HepG2 (cell line): ENCODE results near the gene ZNF468.
"Not testable (repeated sequence)": the region's sequence is repeated elsewhere in the genome, so short reads cannot be mapped to it uniquely, and the experiment has no call there.

Experiments used
- CEBPB ChIP-seq: IDR thresholded peaks from 2 replicates; pipeline ENCODE4 v1.6.1; 2011; ENCODE audit warnings: low read depth, low read length, improper control_type of control experiment, borderline replicate concordance
- CREB1 ChIP-seq, 2 experiments: fragments of 450-650 bp in 1 of 2; IDR thresholded peaks; 2 replicates each; pipeline ENCODE4 v1.6.1; 2016 to 2017; ENCODE audit warnings: control low read depth in 1 of 2, mild to moderate bottlenecking in 1 of 2, missing compliant biosample characterization in 1 of 2, missing genetic modification characterization in 1 of 2
- HNRNPH1 ChIP-seq: fragments of 200-400 bp; formaldehyde crosslinking; optimal IDR thresholded peaks from 2 replicates; pipeline ENCODE3; 2017; ENCODE audit warnings: mild to moderate bottlenecking, low read depth, low read length
- PRMT3 ChIP-seq: sonication (generic); formaldehyde crosslinking; IDR thresholded peaks from 2 replicates; pipeline ENCODE4 v1.8.1; 2022; ENCODE audit warnings: low read depth, mild to moderate bottlenecking, moderate library complexity, missing genetic modification reagents, borderline replicate concordance
- ZNF180 ChIP-seq: sonication (generic); formaldehyde crosslinking; IDR thresholded peaks from 2 replicates; pipeline ENCODE4 v1.4.0; 2020; ENCODE audit warnings: low read depth, missing genetic modification reagents, borderline replicate concordance

- TF ChIP-seq HNRNPH1; PRMT3 (CRISPR knock-in tag); CREB1 (IDR thresholded peaks at IDR 0.05); CREB1 (CRISPR knock-in tag; IDR thresholded peaks at IDR 0.05); CEBPB; ZNF180 (CRISPR knock-in tag): not testable (repeated sequence)
Observed at GRCh38 chr19:52833541-52833940, 23.9 kb downstream of the ZNF468 start.
